Activated B cell treated with CpG ODN at 0.5 μM for 24 hours (primary cell): Measurements from ENCODE around the gene SMAGP. TPM values are rescaled to one million over a fixed set of nuclear protein-coding genes. Genes with fewer than 3 reads are reported as not detected.
"Not testable (repeated sequence)": the region's sequence is repeated elsewhere in the genome, so short reads cannot be mapped to it uniquely, and the experiment has no call there.

Experiments used
- ATAC-seq: fragments of 200-7000 bp; cut with Tn5 transposase; one replicate; pipeline ENCODE4 v1.10.0; 2021; ENCODE audit warnings: low read depth, mild to moderate bottlenecking, moderate library complexity
- CTCF ChIA-PET: fragments of 350-600 bp; sonication (Branson Sonifier 250); formaldehyde crosslinking; loops from one replicate; lab custom pipeline; 2021; ENCODE audit warnings: antibody characterized with exemption; lab: Charles Lee
- POLR2A ChIA-PET: fragments of 350-600 bp; sonication (Branson Sonifier 250); formaldehyde crosslinking; loops from one replicate; lab custom pipeline; 2021; ENCODE audit warnings: antibody characterized with exemption; lab: Charles Lee
- DNase-seq: peaks from one replicate; pipeline ENCODE4 v3.0.0; 2022
- H3K27ac Mint-ChIP-seq: one replicate; pipeline ENCODE4 v1.8.0; 2020; ENCODE audit warnings: mixed read lengths
- H3K27me3 Mint-ChIP-seq: one replicate; pipeline ENCODE4 v1.8.0; 2021; ENCODE audit warnings: mixed read lengths
- H3K36me3 Mint-ChIP-seq: one replicate; pipeline ENCODE4 v1.8.0; 2021; ENCODE audit warnings: low read depth, mixed read lengths
- H3K4me1 Mint-ChIP-seq: one replicate; pipeline ENCODE4 v1.8.0; 2021; ENCODE audit warnings: mixed read lengths
- H3K4me3 Mint-ChIP-seq: one replicate; pipeline ENCODE4 v1.8.0; 2020; ENCODE audit warnings: mild to moderate bottlenecking, mixed read lengths
- H3K9me3 Mint-ChIP-seq: one replicate; pipeline ENCODE4 v1.8.0; 2020; ENCODE audit warnings: mixed read lengths
- intact Hi-C: fragments of 100-400 bp; cut with micrococcal nuclease; formaldehyde crosslinking; loops from one replicate; pipeline ENCODE4 v1.15.1; 2024
- total RNA-seq: library from RNA; stranded (reverse); gene quantifications from 2 replicates; pipeline ENCODE4 v1.2.3, GENCODE V29; 2022
- TF ChIP-seq, protein P1 (sequence below): fragments of 200-600 bp; IDR thresholded peaks from one replicate; pipeline ENCODE4 v1.8.0; 2022; ENCODE audit warnings: antibody characterized with exemption, mild to moderate bottlenecking

The SMAGP gene
- total RNA-seq, 1 donor from 2014 or later: 11.5 TPM

DNA sequence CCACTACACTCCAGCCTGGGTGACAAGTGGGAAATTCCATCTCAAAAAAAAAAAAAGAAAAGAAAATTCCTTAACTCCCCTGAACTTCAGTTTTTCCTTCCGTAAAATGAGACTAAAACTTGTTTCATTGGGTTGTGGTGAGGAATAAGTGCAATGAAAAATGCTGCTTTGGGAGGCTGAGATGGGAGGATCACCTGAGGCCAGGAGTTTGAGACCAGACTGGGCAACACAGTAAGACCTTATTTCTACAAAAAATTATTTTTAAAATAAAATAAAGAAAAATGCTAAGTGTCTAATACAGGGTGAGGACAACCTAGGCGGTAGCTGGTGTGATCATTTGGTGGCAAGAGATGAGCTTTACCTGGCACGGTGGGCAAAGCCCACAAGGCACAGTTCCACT lies 6.9 kb downstream of the SMAGP start:
- ChIA-PET CTCF (interaction anchor here (1.2 to 4.3 kb wide), 4 partner anchors 11 to 269 kb away, joined by 3 to 67 read pairs (median 6); no protein-coding TSS in a partner anchor), POLR2A (interaction anchor here (0.6 to 2.0 kb wide), 3 partner anchors 25 to 77 kb away, joined by 3 to 8 read pairs (median 6); partner anchors contain the start of gene DAZAP2)
- no peaks in the 10 kb centered on the region for H3K27me3 Mint-ChIP-seq
- H3K9me3 Mint-ChIP-seq: no peaks in the 10 kb centered on the region
- TF ChIP-seq, protein P1, sequence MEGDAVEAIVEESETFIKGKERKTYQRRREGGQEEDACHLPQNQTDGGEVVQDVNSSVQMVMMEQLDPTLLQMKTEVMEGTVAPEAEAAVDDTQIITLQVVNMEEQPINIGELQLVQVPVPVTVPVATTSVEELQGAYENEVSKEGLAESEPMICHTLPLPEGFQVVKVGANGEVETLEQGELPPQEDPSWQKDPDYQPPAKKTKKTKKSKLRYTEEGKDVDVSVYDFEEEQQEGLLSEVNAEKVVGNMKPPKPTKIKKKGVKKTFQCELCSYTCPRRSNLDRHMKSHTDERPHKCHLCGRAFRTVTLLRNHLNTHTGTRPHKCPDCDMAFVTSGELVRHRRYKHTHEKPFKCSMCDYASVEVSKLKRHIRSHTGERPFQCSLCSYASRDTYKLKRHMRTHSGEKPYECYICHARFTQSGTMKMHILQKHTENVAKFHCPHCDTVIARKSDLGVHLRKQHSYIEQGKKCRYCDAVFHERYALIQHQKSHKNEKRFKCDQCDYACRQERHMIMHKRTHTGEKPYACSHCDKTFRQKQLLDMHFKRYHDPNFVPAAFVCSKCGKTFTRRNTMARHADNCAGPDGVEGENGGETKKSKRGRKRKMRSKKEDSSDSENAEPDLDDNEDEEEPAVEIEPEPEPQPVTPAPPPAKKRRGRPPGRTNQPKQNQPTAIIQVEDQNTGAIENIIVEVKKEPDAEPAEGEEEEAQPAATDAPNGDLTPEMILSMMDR: no peak
- ATAC-seq (no peak), DNase-seq (no peak)
- intact Hi-C loops: no loop called here
- no peak overlapping the region for H3K27ac Mint-ChIP-seq
- no peak overlapping the region for H3K4me3 Mint-ChIP-seq
- H3K4me1 Mint-ChIP-seq: peaks cover 21% of the 10 kb centered on the region
- H3K36me3 Mint-ChIP-seq: peaks cover 12% of the 10 kb centered on the region

DNA sequence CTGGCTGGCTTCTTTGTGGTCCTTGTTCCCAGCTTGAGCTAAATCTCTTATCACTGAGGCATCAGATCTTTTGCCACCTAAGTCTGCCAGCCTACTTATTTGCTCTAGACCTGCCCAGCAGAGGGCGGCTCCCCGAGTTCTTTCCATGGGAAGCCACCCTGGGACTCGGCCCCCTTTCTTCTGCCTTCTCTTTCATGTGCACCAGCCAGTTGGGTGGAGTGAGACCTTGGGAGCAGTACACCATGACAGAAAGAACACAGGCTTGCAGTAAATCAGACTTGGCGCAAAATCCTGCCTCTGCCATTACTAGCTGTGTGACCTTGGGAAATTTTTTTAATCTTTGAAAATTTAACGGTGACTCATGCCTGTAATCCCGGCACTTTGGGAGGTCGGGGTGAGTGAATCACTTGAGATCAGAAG lies 7.4 kb downstream of the SMAGP start:
- no peak for DNase-seq
- no peaks in the 10 kb centered on the region for H3K9me3 Mint-ChIP-seq
- TF ChIP-seq, protein P1: no peak
- H3K27ac Mint-ChIP-seq: no peak overlapping the region
- peaks cover 12% of the 10 kb centered on the region for H3K36me3 Mint-ChIP-seq
- no peak overlapping the region for H3K4me3 Mint-ChIP-seq
- peak; percentile 55 for ATAC-seq
- POLR2A ChIA-PET: interaction anchor here (0.6 to 2.0 kb wide), 4 partner anchors 20 to 78 kb away, joined by 3 to 8 read pairs (median 5); partner anchors contain the start of gene DAZAP2
- CTCF ChIA-PET: interaction anchor here (0.8 to 4.3 kb wide), 11 partner anchors 7 to 269 kb away, joined by 3 to 67 read pairs (median 3); partner anchors contain the start of genes POU6F1 and SMAGP
- H3K27me3 Mint-ChIP-seq: no peaks in the 10 kb centered on the region
- intact Hi-C loops: loop anchor here (1.0 kb wide), 1 partner anchor 79 kb away; no protein-coding TSS in a partner anchor
- H3K4me1 Mint-ChIP-seq: peaks cover 21% of the 10 kb centered on the region

DNA sequence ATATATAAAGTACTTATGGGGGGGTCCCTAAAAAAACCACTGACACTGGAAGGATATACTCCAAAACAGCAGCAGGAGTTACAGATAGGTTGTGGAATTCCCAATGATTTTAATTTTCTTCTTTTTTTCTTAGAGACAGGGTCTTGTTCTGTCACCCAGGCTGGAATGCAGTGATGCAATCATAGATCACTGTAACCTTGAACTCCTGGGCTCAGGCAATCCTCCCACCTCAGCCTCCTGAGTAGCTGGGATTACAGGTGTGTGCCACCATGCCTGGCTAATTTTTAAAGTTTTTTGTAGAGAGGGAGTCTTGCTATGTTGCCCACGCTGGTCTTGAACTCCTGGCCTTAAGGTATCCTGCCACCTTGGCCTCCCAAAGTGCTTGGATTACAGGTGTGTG lies 10.6 kb downstream of the SMAGP start:
- H3K9me3 Mint-ChIP-seq, H3K27me3 Mint-ChIP-seq, ATAC-seq, DNase-seq, H3K27ac Mint-ChIP-seq, intact Hi-C loops, H3K4me3 Mint-ChIP-seq, POLR2A ChIA-PET: not testable (repeated sequence)
- H3K4me1 Mint-ChIP-seq: peaks cover 11% of the 10 kb centered on the region
- peaks cover 19% of the 10 kb centered on the region for H3K36me3 Mint-ChIP-seq
- CTCF ChIA-PET: interaction anchor here (1.2 kb wide), 1 partner anchor 82 kb away, joined by 3 read pairs; no protein-coding TSS in a partner anchor

DNA sequence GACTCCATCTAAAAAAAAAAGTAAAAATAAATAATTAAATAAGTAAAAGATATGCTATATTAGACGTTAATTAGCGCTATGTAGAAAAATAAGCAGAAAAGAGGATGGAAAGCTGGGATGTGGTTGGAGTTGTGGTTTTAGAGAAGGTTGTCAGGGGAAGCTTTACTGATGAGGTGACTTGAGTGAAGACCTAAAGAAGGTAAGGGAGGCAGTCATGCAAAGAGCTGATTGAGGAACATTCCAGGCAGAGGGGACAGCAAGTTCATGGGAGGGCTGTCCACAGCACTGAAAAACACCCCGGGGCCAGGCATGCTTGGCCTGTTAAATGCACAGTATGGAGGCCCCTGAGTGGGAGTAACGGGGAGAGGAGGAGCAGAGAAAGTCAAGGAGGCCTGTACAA lies 15.7 kb downstream of the SMAGP start:
- ChIA-PET CTCF (interaction anchor here (1.0 kb wide), 1 partner anchor 278 kb away, joined by 3 read pairs; no protein-coding TSS in a partner anchor), POLR2A (no interaction called here)
- peaks cover 3% of the 10 kb centered on the region for H3K4me1 Mint-ChIP-seq
- DNase-seq (no peak), ATAC-seq (no peak)
- TF ChIP-seq, protein P1: no peak
- peaks cover 28% of the 10 kb centered on the region for H3K36me3 Mint-ChIP-seq
- H3K4me3 Mint-ChIP-seq: no peak overlapping the region
- H3K27ac Mint-ChIP-seq: no peak overlapping the region
- H3K9me3 Mint-ChIP-seq: no peaks in the 10 kb centered on the region
- H3K27me3 Mint-ChIP-seq: no peaks in the 10 kb centered on the region
- intact Hi-C loops: no loop called here

DNA sequence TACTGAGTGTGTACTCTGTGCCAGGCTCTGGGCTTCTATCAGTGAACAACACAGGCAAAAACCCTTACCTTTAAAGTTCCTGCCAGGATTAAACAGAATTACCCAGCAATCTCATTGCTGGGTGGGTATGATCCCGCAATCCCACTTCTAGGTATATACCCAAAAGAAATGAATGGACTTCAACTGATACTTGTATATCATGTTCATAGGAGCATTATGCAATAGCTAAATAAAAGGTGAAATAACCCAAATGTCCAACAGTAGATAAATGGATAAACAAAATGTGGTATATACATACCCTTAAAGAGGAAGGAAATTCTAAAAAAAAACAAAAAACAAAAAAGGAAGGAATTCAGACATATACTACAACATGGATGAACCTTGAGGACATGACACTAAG lies 16.9 kb downstream of the SMAGP start:
- ChIA-PET POLR2A (interaction anchor here (1.0 to 1.3 kb wide), 3 partner anchors 9 to 36 kb away, joined by 5 to 11 read pairs (median 6); partner anchors contain the start of genes DAZAP2 and POU6F1), CTCF (interaction anchor here (1.1 to 2.0 kb wide), 2 partner anchors 10 to 88 kb away, joined by 3 to 8 read pairs; no protein-coding TSS in a partner anchor)
- ATAC-seq (no peak), DNase-seq (no peak)
- TF ChIP-seq, protein P1: no peak
- no peaks in the 10 kb centered on the region for H3K27me3 Mint-ChIP-seq
- no peaks in the 10 kb centered on the region for H3K9me3 Mint-ChIP-seq
- intact Hi-C loops: no loop called here
- H3K4me1 Mint-ChIP-seq: peaks cover 5% of the 10 kb centered on the region
- no peak overlapping the region for H3K27ac Mint-ChIP-seq
- no peak overlapping the region for H3K4me3 Mint-ChIP-seq
- peaks cover 35% of the 10 kb centered on the region for H3K36me3 Mint-ChIP-seq
